Fibroblast of the aortic adventitia (primary cell): ENCODE measurements around the gene VWA8. TPM values are rescaled to one million over a fixed set of nuclear protein-coding genes. Genes with fewer than 3 reads are reported as not detected.
"Not testable (repeated sequence)": the region's sequence is repeated elsewhere in the genome, so short reads cannot be mapped to it uniquely, and the experiment has no call there.

ENCODE experiments used
- DNase-seq: peaks from one replicate; pipeline ENCODE4 v3.0.0-alpha.2; 2010; ENCODE audit warnings: low read depth
- H3K4me3 ChIP-seq: 2 replicates; pipeline ENCODE4 v1.5.1; 2011; ENCODE audit warnings: low read depth, mild to moderate bottlenecking, control low read depth, low read length, moderate library complexity
- CTCF ChIP-seq: IDR thresholded peaks from 2 replicates; pipeline ENCODE4 v1.5.1; 2011; ENCODE audit warnings: mild to moderate bottlenecking, low read length, control low read depth, inconsistent platforms; ENCODE audit not compliant: insufficient read depth
- total RNA-seq: library from RNA; depleted of rRNA; stranded (reverse); fragments of >200 nt; gene quantifications from 2 replicates; pipeline ENCODE4 v1.2.3, GENCODE V29; 2012; ENCODE audit warnings: low replicate concordance

VWA8 gene
- total RNA-seq, 1 donor = 27.2 TPM

GRCh38 chr13:41835871-41836270, 125.0 kb downstream of the VWA8 start:
- no peak for TF ChIP-seq CTCF
- no peak overlapping the region for H3K4me3 ChIP-seq
- DNase-seq = peak; percentile 79

- DNase-seq = not testable (repeated sequence)
These were observed 126.2 kb downstream of the VWA8 start for GRCh38 chr13:41834697-41835096.

GRCh38 chr13:41833831-41834230, 127.1 kb downstream of the VWA8 start:
- peak; percentile 36 for DNase-seq
- no peak overlapping the region for H3K4me3 ChIP-seq
- no peak for TF ChIP-seq CTCF

More at GRCh38 chr13:41834697-41835096, 126.2 kb downstream of the VWA8 start:
- not testable (repeated sequence) for H3K4me3 ChIP-seq

- DNase-seq = no peak
- no peak overlapping the region for H3K4me3 ChIP-seq
These were observed 127.7 kb downstream of the VWA8 start for GRCh38 chr13:41833201-41833600.

GRCh38 chr13:41827507-41828213, 133.2 kb downstream of the VWA8 start:
- no peak for TF ChIP-seq CTCF
- H3K4me3 ChIP-seq = no peak overlapping the region
- peak; percentile 93 for DNase-seq

More at GRCh38 chr13:41833201-41833600, 127.7 kb downstream of the VWA8 start:
- TF ChIP-seq CTCF = no peak

GRCh38 chr13:41825691-41826090, 135.2 kb downstream of the VWA8 start:
- no peak for TF ChIP-seq CTCF
- H3K4me3 ChIP-seq = no peak overlapping the region
- DNase-seq = no peak

GRCh38 chr13:41823476-41823875, 137.4 kb downstream of the VWA8 start:
- TF ChIP-seq CTCF = no peak
- DNase-seq = no peak
- H3K4me3 ChIP-seq = no peak overlapping the region
